Measurements from ENCODE around the gene PHAF1. TPM values are rescaled to one million over a fixed set of nuclear protein-coding genes. Genes with fewer than 3 reads are reported as not detected.

PHAF1 gene
- total and polyA plus RNA-seq, 2 of the 13 experiments (the other 11 are each of a cell fraction or from before 2014, with no cell fraction given): 48.3 to 174 TPM

- TF ChIP-seq SNAI1 (CRISPR knock-in tag; IDR thresholded peaks at IDR 0.05; ENCODE audit: borderline replicate concordance): no peak
- TF ChIP-seq NR2F6 (IDR thresholded peaks at IDR 0.05): no peak
- no peak for TF ChIP-seq NR2F6 (CRISPR knock-in tag; IDR thresholded peaks at IDR 0.05)
- no peak for TF ChIP-seq TFDP2 (CRISPR knock-in tag; IDR thresholded peaks at IDR 0.05)
- TF ChIP-seq PAWR (CRISPR knock-in tag; IDR thresholded peaks at IDR 0.05; ENCODE audit: borderline replicate concordance): no peak
- TF ChIP-seq CREB1 (IDR thresholded peaks at IDR 0.05): 0 out of 2 replicates have a peak, but pooled peaks have one; percentile 6
- no peak for TF ChIP-seq CREB1 (CRISPR knock-in tag; IDR thresholded peaks at IDR 0.05)
- TF ChIP-seq ZNF720 (CRISPR knock-in tag; IDR thresholded peaks at IDR 0.05): no peak
- no peak for TF ChIP-seq ARID3A (IDR thresholded peaks at IDR 0.05; ENCODE audit: low read depth, low read length)
- TF ChIP-seq MXI1 (IDR thresholded peaks at IDR 0.05; ENCODE audit: borderline replicate concordance, low read depth, low read length): peak; percentile 21; the same call in 1 of the 3 replicates
- TF ChIP-seq ZNF263 (CRISPR knock-in tag; IDR thresholded peaks at IDR 0.05): no peak
- TF ChIP-seq ZBTB44 (CRISPR knock-in tag; IDR thresholded peaks at IDR 0.05): no peak
- no peak for TF ChIP-seq RFX5 (IDR thresholded peaks at IDR 0.05; ENCODE audit: low read depth, low read length)
- no peak for TF ChIP-seq ERF (CRISPR knock-in tag; IDR thresholded peaks at IDR 0.05)
- peak; percentile 47; the same call in 1 of the 2 replicates for TF ChIP-seq FOSL1 (CRISPR knock-in tag; IDR thresholded peaks at IDR 0.05; ENCODE audit: borderline replicate concordance)
- no peak for TF ChIP-seq REST (IDR thresholded peaks at IDR 0.05; ENCODE audit: borderline replicate concordance in 1 of 2, low read depth in 1 of 2, low read length in 2 of 2)
- no peak for TF ChIP-seq POLR2G (IDR thresholded peaks at IDR 0.05; ENCODE audit: low read depth, low read length)
- peak; percentile 97 for TF ChIP-seq ZNF121 (CRISPR knock-in tag; IDR thresholded peaks at IDR 0.05)
- TF ChIP-seq CEBPG (CRISPR knock-in tag; IDR thresholded peaks at IDR 0.05): no peak
- no peak for TF ChIP-seq MNT (IDR thresholded peaks at IDR 0.05)
Measured at GRCh38 chr16:67068212-67068753, 41.5 kb upstream of the PHAF1 start (continued).

All from HepG2 (cell line).